HFF-Myc (cell line): ENCODE data around the gene CENPW.

Source experiments
- DNase-seq: peaks from one replicate; pipeline ENCODE4 v3.0.0-alpha.2; 2011; ENCODE audit warnings: low read depth; ENCODE audit errors: extremely low read depth
- H3K4me3 ChIP-seq: replicated peaks from 2 replicates; pipeline ENCODE4 v1.5.1; 2011; ENCODE audit warnings: low read depth, mild to moderate bottlenecking, control low read depth, low read length
- CTCF ChIP-seq: IDR thresholded peaks from 2 replicates; pipeline ENCODE4 v1.5.1; 2012; ENCODE audit warnings: mild to moderate bottlenecking, low read depth, low read length, control low read depth; ENCODE audit errors: missing control alignments

The CENPW gene

GRCh38 chr6:126377594-126378153 lies 37.8 kb downstream of the CENPW start:
- no peak overlapping the region for H3K4me3 ChIP-seq
- no peak for TF ChIP-seq CTCF
- DNase-seq: no peak

- no peak for TF ChIP-seq CTCF
- H3K4me3 ChIP-seq: no peak overlapping the region
- no peak for DNase-seq
Measured at GRCh38 chr6:126380072-126380583, 40.2 kb downstream of the CENPW start.

- no peak for TF ChIP-seq CTCF
- no peak for DNase-seq
- H3K4me3 ChIP-seq: no peak overlapping the region
Measured at GRCh38 chr6:126381498-126381897, 41.6 kb downstream of the CENPW start.

GRCh38 chr6:126383203-126383602 lies 43.3 kb downstream of the CENPW start:
- no peak for DNase-seq
- no peak overlapping the region for H3K4me3 ChIP-seq
- no peak for TF ChIP-seq CTCF

DNA sequence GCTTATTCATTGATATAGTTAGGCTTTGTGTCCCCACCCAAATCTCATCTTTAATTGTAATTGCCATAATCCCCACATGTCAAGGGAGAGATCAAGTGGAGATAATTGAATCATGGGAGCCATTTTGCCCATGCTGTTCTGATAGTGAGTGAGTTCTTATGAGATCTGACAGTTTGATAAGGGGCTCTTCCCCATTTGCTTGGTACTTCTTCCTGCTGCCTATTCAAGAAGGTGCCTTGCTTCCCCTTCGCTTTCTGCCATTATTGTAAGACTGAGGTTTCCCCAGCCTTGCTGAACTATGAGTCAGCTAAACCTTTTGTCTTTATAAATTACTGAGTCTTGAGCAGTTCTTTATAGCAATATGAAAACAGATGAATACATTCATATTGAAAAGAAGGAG lies 45.6 kb downstream of the CENPW start:
- no peak for DNase-seq
- no peak for TF ChIP-seq CTCF
- H3K4me3 ChIP-seq: no peak overlapping the region

GRCh38 chr6:126388104-126388598 lies 48.2 kb downstream of the CENPW start:
- TF ChIP-seq CTCF: no peak
- DNase-seq: peak; percentile 50

DNA sequence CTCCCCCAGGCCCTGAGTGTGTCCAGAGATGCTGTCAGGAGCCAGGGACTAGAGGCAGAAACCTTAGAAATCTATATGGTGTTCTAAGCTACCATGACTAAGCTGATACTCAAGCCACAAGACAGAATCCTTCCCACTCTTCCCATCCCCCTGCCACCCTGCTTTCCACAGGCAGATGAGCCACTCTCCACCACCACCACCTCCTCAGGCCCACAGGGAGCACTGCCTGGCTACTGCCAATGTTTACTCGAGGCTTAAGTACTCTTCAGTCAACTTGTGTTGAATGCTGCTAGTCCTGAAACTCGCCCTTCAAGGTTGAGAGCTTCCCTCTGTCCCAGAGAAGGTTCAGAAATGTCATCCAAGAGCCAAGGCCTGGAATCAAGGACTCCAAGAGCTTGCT lies 56.2 kb downstream of the CENPW start:
- no peak for TF ChIP-seq CTCF
- H3K4me3 ChIP-seq: no peak overlapping the region
- no peak for DNase-seq

More at GRCh38 chr6:126388104-126388598, 48.2 kb downstream of the CENPW start:
- H3K4me3 ChIP-seq: no peak overlapping the region
